HG02763 (cell line): ENCODE measurements around the gene SULT2A1.
"Not testable (repeated sequence)": the region's sequence is repeated elsewhere in the genome, so short reads cannot be mapped to it uniquely, and the experiment has no call there.

Experiments used
- ATAC-seq: cut with Tn5 transposase; IDR thresholded peaks from one replicate; pipeline ENCODE4 v1.9.1; 2021; ENCODE audit warnings: mild to moderate bottlenecking, moderate library complexity; ENCODE audit not compliant: unreplicated experiment

Gene SULT2A1

GRCh38 chr19:47886010-47886559, at the start of gene SULT2A1:
SULT2A1 (minus strand) TSS chr19:47886315; CDS start chr19:47886257, 58 bp downstream.
- ATAC-seq = no peak

- not testable (repeated sequence) for ATAC-seq
Observed at GRCh38 chr19:47928581-47928980, 42.5 kb upstream of the SULT2A1 start.

GRCh38 chr19:47920107-47920506, 34.0 kb upstream of the SULT2A1 start:
- not testable (repeated sequence) for ATAC-seq

- ATAC-seq = not testable (repeated sequence)
Observed at GRCh38 chr19:47910191-47910590, 24.1 kb upstream of the SULT2A1 start.

- not testable (repeated sequence) for ATAC-seq
Observed at GRCh38 chr19:47909350-47909749, 23.2 kb upstream of the SULT2A1 start.

GRCh38 chr19:47901370-47901769, 15.3 kb upstream of the SULT2A1 start:
- no peak for ATAC-seq

GRCh38 chr19:47899335-47899734, 13.2 kb upstream of the SULT2A1 start:
- ATAC-seq = no peak

GRCh38 chr19:47897861-47898260, 11.7 kb upstream of the SULT2A1 start:
- ATAC-seq = no peak

- ATAC-seq = no peak
Observed at GRCh38 chr19:47896773-47897172, 10.7 kb upstream of the SULT2A1 start.

- no peak for ATAC-seq
Observed at GRCh38 chr19:47896019-47896418, 9.9 kb upstream of the SULT2A1 start.

- ATAC-seq = no peak
Observed at GRCh38 chr19:47895165-47895782, 9.2 kb upstream of the SULT2A1 start.

GRCh38 chr19:47891923-47892666, 6.0 kb upstream of the SULT2A1 start:
- no peak for ATAC-seq

GRCh38 chr19:47891622-47891922, 5.5 kb upstream of the SULT2A1 start:
- ATAC-seq = no peak

GRCh38 chr19:47890865-47891621, 4.9 kb upstream of the SULT2A1 start:
- ATAC-seq = no peak

- no peak for ATAC-seq
Observed at GRCh38 chr19:47885067-47885463, 1.1 kb downstream of the SULT2A1 start.

- no peak for ATAC-seq
Observed at GRCh38 chr19:47882890-47883289, 3.2 kb downstream of the SULT2A1 start.

GRCh38 chr19:47881757-47882156, 4.4 kb downstream of the SULT2A1 start:
- no peak for ATAC-seq

- ATAC-seq = not testable (repeated sequence)
Observed at GRCh38 chr19:47879385-47879784, 6.7 kb downstream of the SULT2A1 start.

GRCh38 chr19:47878906-47879305, 7.2 kb downstream of the SULT2A1 start:
- no peak for ATAC-seq

GRCh38 chr19:47865166-47865565, 20.9 kb downstream of the SULT2A1 start:
- ATAC-seq = no peak

GRCh38 chr19:47863514-47863936, 22.6 kb downstream of the SULT2A1 start:
- ATAC-seq = no peak

GRCh38 chr19:47861630-47862029, 24.5 kb downstream of the SULT2A1 start:
- no peak for ATAC-seq
